K562 (cell line): Measurements from ENCODE around the gene ZNF195. TPM values are rescaled to one million over a fixed set of nuclear protein-coding genes. Genes with fewer than 3 reads are reported as not detected.
A peak's percentile ranks its signal among the peaks of the same experiment; 100 is the strongest.

ENCODE experiments used
- ATF2 ChIP-seq: sonication (generic); formaldehyde crosslinking; IDR thresholded peaks from 2 replicates; pipeline ENCODE4 v1.8.1; 2022; ENCODE audit warnings: missing genetic modification reagents
- BRD9 ChIP-seq: fragments of 450-650 bp; IDR thresholded peaks from 2 replicates; pipeline ENCODE4 v1.6.1; 2018; ENCODE audit warnings: low read depth; ENCODE audit not compliant: partially characterized antibody
- DNMT1 ChIP-seq: fragments of 450-650 bp; IDR thresholded peaks from 2 replicates; pipeline ENCODE4 v1.6.1; 2016; ENCODE audit warnings: antibody characterized with exemption, mild to moderate bottlenecking
- ESRRA ChIP-seq: fragments of 450-650 bp; IDR thresholded peaks from 2 replicates; pipeline ENCODE4 v1.6.1; 2014; ENCODE audit warnings: low read depth, mild to moderate bottlenecking, moderate library complexity, borderline replicate concordance
- MECOM ChIP-seq: fragments of 250-450 bp; sonication (Bioruptor Pico); IDR thresholded peaks from 2 replicates; pipeline ENCODE4 v1.8.0; 2022; ENCODE audit warnings: inconsistent platforms
- MTA1 ChIP-seq: fragments of 450-650 bp; IDR thresholded peaks from 2 replicates; pipeline ENCODE4 v1.6.1; 2017; ENCODE audit warnings: borderline replicate concordance
- NFE2 ChIP-seq: IDR thresholded peaks from 2 replicates; pipeline ENCODE4 v1.6.1; 2014; ENCODE audit warnings: antibody characterized with exemption, low read depth
- NR1H2 ChIP-seq: sonication (generic); formaldehyde crosslinking; IDR thresholded peaks from 2 replicates; pipeline ENCODE4 v1.4.0; 2020; ENCODE audit warnings: mild to moderate bottlenecking, missing genetic modification reagents
- PHB ChIP-seq: fragments of 250-450 bp; sonication (Bioruptor Pico); IDR thresholded peaks from 2 replicates; pipeline ENCODE4 v1.5.0; 2021
- PHF8 ChIP-seq: fragments of 200-600 bp; sonication (generic); IDR thresholded peaks from 2 replicates; pipeline ENCODE4 v1.6.1; 2012; ENCODE audit warnings: mixed run types, mild to moderate bottlenecking, inconsistent platforms, low read length, moderate library complexity, borderline replicate concordance
- POLR2AphosphoS5 ChIP-seq: IDR thresholded peaks from 2 replicates; pipeline ENCODE4 v1.6.1; 2011; ENCODE audit warnings: mild to moderate bottlenecking, low read depth, low read length, moderate library complexity; ENCODE audit not compliant: control insufficient read depth, insufficient read depth
- PREB ChIP-seq: sonication (generic); formaldehyde crosslinking; IDR thresholded peaks from 2 replicates; pipeline ENCODE4 v1.8.1; 2023; ENCODE audit warnings: mild to moderate bottlenecking, missing genetic modification reagents
- PTRF ChIP-seq: fragments of 450-650 bp; IDR thresholded peaks from 2 replicates; pipeline ENCODE4 v1.6.1; 2016; ENCODE audit warnings: mild to moderate bottlenecking, missing genetic modification characterization, missing compliant biosample characterization
- PTTG1 ChIP-seq: fragments of 450-650 bp; IDR thresholded peaks from 2 replicates; pipeline ENCODE4 v1.6.1; 2016; ENCODE audit warnings: low read depth, mild to moderate bottlenecking, missing genetic modification characterization, missing compliant biosample characterization
- SLC30A9 ChIP-seq: fragments of 250-450 bp; sonication (Bioruptor Pico); IDR thresholded peaks from 2 replicates; pipeline ENCODE4 v1.8.0; 2022; ENCODE audit warnings: mild to moderate bottlenecking, moderate library complexity
- ZNF311 ChIP-seq: fragments of 250-450 bp; sonication (Bioruptor Pico); IDR thresholded peaks from 2 replicates; pipeline ENCODE4 v1.4.0; 2020; ENCODE audit warnings: mild to moderate bottlenecking, moderate library complexity
- polyA plus RNA-seq, 8 experiments: library from polyadenylated mRNA; depleted of rRNA in 4 of 8; stranded (reverse) in 5 of 8; unstranded in 3 of 8; fragments of >200 nt; fragmentation: Nextera tagmentation in 2 of 8; fragmentation: Illumina TruSeq in 1 of 8; extraction: Ambion mirVana in 2 of 8; extraction: Trizol in 1 of 8; gene quantifications; 2 replicates each; pipeline versions ENCODE4 v1.2.1 to v1.2.3, GENCODE V29; 2011 to 2014; ENCODE audit warnings: inconsistent platforms in 1 of 8, missing spikeins in 1 of 8
- total RNA-seq, 7 experiments: library from RNA; depleted of rRNA in 6 of 7; stranded (reverse); fragments of >200 nt in 6 of 7; fragmentation: Illumina TruSeq in 2 of 7; extraction: Trizol in 2 of 7; gene quantifications; 2 replicates each; pipeline versions ENCODE4 v1.2.1 to v1.2.3, GENCODE V29; 2011 to 2021; ENCODE audit warnings: low replicate concordance in 1 of 7
- TF ChIP-seq, protein P1 (sequence below), 2 experiments: fragments of 150-350 bp in 1 of 2; IDR thresholded peaks; 2 replicates each; pipeline ENCODE4 v1.6.1; 2012 to 2016; ENCODE audit warnings: low read depth in 2 of 2, low read length in 2 of 2, mild to moderate bottlenecking in 1 of 2, moderate library complexity in 1 of 2
- TF ChIP-seq, protein P2 (sequence below): sonication (generic); formaldehyde crosslinking; IDR thresholded peaks from 2 replicates; pipeline ENCODE4 v1.8.1; 2023; ENCODE audit warnings: mild to moderate bottlenecking, missing genetic modification reagents

Gene ZNF195
- total and polyA plus RNA-seq, 9 of the 15 experiments (the other 6 are each of a cell fraction or from before 2014, with no cell fraction given) = 42.1 to 75.5 (median 60.4) TPM

GRCh38 chr11:3378426-3379423, at the start of gene ZNF195 (continued):
- TF ChIP-seq PREB (CRISPR knock-in tag) (peak; percentile 92; the same call in 1 of the 2 replicates), ATF2 (no peak; the same call in 1 of the 2 replicates), PTRF (tag) (no peak), PTTG1 (tag) (no peak), MTA1 (no peak), NR1H2 (no peak), PHB (CRISPR knock-in tag) (no peak), DNMT1 (no peak), ESRRA (peak; percentile 63; the same call in 1 of the 2 replicates), MECOM (CRISPR knock-in tag) (no peak), BRD9 (no peak), PHF8 (peak; percentile 90; the same call in 1 of the 2 replicates), NFE2 (peak; percentile 67), SLC30A9 (CRISPR knock-in tag) (no peak), ZNF311 (CRISPR knock-in tag) (no peak), POLR2AphosphoS5 (peak; percentile 92)
- TF ChIP-seq, protein P1, sequence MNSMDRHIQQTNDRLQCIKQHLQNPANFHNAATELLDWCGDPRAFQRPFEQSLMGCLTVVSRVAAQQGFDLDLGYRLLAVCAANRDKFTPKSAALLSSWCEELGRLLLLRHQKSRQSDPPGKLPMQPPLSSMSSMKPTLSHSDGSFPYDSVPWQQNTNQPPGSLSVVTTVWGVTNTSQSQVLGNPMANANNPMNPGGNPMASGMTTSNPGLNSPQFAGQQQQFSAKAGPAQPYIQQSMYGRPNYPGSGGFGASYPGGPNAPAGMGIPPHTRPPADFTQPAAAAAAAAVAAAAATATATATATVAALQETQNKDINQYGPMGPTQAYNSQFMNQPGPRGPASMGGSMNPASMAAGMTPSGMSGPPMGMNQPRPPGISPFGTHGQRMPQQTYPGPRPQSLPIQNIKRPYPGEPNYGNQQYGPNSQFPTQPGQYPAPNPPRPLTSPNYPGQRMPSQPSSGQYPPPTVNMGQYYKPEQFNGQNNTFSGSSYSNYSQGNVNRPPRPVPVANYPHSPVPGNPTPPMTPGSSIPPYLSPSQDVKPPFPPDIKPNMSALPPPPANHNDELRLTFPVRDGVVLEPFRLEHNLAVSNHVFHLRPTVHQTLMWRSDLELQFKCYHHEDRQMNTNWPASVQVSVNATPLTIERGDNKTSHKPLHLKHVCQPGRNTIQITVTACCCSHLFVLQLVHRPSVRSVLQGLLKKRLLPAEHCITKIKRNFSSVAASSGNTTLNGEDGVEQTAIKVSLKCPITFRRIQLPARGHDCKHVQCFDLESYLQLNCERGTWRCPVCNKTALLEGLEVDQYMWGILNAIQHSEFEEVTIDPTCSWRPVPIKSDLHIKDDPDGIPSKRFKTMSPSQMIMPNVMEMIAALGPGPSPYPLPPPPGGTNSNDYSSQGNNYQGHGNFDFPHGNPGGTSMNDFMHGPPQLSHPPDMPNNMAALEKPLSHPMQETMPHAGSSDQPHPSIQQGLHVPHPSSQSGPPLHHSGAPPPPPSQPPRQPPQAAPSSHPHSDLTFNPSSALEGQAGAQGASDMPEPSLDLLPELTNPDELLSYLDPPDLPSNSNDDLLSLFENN (IDR thresholded peaks at IDR 0.05; ENCODE audit: low read depth in 2 of 2, low read length in 2 of 2) = no peak
- TF ChIP-seq, protein P2, sequence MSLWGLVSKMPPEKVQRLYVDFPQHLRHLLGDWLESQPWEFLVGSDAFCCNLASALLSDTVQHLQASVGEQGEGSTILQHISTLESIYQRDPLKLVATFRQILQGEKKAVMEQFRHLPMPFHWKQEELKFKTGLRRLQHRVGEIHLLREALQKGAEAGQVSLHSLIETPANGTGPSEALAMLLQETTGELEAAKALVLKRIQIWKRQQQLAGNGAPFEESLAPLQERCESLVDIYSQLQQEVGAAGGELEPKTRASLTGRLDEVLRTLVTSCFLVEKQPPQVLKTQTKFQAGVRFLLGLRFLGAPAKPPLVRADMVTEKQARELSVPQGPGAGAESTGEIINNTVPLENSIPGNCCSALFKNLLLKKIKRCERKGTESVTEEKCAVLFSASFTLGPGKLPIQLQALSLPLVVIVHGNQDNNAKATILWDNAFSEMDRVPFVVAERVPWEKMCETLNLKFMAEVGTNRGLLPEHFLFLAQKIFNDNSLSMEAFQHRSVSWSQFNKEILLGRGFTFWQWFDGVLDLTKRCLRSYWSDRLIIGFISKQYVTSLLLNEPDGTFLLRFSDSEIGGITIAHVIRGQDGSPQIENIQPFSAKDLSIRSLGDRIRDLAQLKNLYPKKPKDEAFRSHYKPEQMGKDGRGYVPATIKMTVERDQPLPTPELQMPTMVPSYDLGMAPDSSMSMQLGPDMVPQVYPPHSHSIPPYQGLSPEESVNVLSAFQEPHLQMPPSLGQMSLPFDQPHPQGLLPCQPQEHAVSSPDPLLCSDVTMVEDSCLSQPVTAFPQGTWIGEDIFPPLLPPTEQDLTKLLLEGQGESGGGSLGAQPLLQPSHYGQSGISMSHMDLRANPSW (CRISPR knock-in tag) = no peak
